ENCODE results near the gene PIK3CG.

- TF ChIP-seq CTCF (tag by site-specific recombination; IDR thresholded peaks at IDR 0.05) (no peak), YY1 (tag by site-specific recombination; IDR thresholded peaks at IDR 0.05) (no peak), ZNF501 (tag by site-specific recombination; IDR thresholded peaks at IDR 0.05) (no peak), ZBTB26 (tag by site-specific recombination; optimal IDR thresholded peaks at IDR 0.05) (no peak), ZEB2 (tag by site-specific recombination; IDR thresholded peaks at IDR 0.05) (no peak)
- TF ChIP-seq, protein P1, sequence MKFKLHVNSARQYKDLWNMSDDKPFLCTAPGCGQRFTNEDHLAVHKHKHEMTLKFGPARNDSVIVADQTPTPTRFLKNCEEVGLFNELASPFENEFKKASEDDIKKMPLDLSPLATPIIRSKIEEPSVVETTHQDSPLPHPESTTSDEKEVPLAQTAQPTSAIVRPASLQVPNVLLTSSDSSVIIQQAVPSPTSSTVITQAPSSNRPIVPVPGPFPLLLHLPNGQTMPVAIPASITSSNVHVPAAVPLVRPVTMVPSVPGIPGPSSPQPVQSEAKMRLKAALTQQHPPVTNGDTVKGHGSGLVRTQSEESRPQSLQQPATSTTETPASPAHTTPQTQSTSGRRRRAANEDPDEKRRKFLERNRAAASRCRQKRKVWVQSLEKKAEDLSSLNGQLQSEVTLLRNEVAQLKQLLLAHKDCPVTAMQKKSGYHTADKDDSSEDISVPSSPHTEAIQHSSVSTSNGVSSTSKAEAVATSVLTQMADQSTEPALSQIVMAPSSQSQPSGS (tag by site-specific recombination; IDR thresholded peaks at IDR 0.05; ENCODE audit: low read depth), result no peak
- TF ChIP-seq, protein P2, sequence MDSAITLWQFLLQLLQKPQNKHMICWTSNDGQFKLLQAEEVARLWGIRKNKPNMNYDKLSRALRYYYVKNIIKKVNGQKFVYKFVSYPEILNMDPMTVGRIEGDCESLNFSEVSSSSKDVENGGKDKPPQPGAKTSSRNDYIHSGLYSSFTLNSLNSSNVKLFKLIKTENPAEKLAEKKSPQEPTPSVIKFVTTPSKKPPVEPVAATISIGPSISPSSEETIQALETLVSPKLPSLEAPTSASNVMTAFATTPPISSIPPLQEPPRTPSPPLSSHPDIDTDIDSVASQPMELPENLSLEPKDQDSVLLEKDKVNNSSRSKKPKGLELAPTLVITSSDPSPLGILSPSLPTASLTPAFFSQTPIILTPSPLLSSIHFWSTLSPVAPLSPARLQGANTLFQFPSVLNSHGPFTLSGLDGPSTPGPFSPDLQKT (IDR thresholded peaks at IDR 0.05; ENCODE audit: borderline replicate concordance, low read depth, low read length), result no peak
- TF ChIP-seq, protein P3, sequence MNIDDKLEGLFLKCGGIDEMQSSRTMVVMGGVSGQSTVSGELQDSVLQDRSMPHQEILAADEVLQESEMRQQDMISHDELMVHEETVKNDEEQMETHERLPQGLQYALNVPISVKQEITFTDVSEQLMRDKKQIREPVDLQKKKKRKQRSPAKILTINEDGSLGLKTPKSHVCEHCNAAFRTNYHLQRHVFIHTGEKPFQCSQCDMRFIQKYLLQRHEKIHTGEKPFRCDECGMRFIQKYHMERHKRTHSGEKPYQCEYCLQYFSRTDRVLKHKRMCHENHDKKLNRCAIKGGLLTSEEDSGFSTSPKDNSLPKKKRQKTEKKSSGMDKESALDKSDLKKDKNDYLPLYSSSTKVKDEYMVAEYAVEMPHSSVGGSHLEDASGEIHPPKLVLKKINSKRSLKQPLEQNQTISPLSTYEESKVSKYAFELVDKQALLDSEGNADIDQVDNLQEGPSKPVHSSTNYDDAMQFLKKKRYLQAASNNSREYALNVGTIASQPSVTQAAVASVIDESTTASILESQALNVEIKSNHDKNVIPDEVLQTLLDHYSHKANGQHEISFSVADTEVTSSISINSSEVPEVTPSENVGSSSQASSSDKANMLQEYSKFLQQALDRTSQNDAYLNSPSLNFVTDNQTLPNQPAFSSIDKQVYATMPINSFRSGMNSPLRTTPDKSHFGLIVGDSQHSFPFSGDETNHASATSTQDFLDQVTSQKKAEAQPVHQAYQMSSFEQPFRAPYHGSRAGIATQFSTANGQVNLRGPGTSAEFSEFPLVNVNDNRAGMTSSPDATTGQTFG (tag by site-specific recombination; IDR thresholded peaks at IDR 0.05; ENCODE audit: borderline replicate concordance), result no peak
- TF ChIP-seq, protein P4, sequence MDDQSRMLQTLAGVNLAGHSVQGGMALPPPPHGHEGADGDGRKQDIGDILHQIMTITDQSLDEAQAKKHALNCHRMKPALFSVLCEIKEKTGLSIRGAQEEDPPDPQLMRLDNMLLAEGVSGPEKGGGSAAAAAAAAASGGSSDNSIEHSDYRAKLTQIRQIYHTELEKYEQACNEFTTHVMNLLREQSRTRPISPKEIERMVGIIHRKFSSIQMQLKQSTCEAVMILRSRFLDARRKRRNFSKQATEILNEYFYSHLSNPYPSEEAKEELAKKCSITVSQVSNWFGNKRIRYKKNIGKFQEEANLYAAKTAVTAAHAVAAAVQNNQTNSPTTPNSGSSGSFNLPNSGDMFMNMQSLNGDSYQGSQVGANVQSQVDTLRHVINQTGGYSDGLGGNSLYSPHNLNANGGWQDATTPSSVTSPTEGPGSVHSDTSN (CRISPR knock-in tag; IDR thresholded peaks at IDR 0.05), result no peak
These were observed 3.3 kb downstream of the PIK3CG start for GRCh38 chr7:106868364-106868763.
